Liver (tissue), 9 donors: Measurements from ENCODE around the gene CNPY4. TPM values are rescaled to one million over a fixed set of nuclear protein-coding genes. Genes with fewer than 3 reads are reported as not detected.

Experiments used
- DNase-seq: peaks from one replicate; pipeline ENCODE4 v3.0.0-alpha.2; 2017; ENCODE audit warnings: low spot score
- H3K27ac ChIP-seq, 2 donors: one replicate each; pipeline ENCODE4 v1.7.0; 2013; ENCODE audit warnings: inconsistent platforms in 2 of 2, low read length in 2 of 2, control low read depth in 1 of 2, low read depth in 1 of 2, mild to moderate bottlenecking in 1 of 2
- H3K27me3 ChIP-seq, 4 donors: one replicate each; pipeline versions ENCODE4 v1.6.1 to v1.7.0; 2013; ENCODE audit warnings: low read length in 3 of 4, inconsistent platforms in 1 of 4, mild to moderate bottlenecking in 1 of 4, moderate library complexity in 1 of 4; ENCODE audit not compliant: control insufficient read depth in 4 of 4, insufficient read depth in 4 of 4
- H3K36me3 ChIP-seq, 4 donors: one replicate each; pipeline versions ENCODE4 v1.6.1 to v1.7.0; 2013; ENCODE audit warnings: low read length in 3 of 4, mild to moderate bottlenecking in 3 of 4, low read depth in 1 of 4, moderate library complexity in 1 of 4; ENCODE audit not compliant: control insufficient read depth in 4 of 4, insufficient read depth in 3 of 4
- H3K4me1 ChIP-seq, 4 donors: one replicate each; pipeline versions ENCODE4 v1.6.1 to v1.7.0; 2013; ENCODE audit warnings: low read length in 3 of 4, mild to moderate bottlenecking in 3 of 4, moderate library complexity in 1 of 4; ENCODE audit not compliant: control insufficient read depth in 4 of 4, insufficient read depth in 4 of 4
- H3K4me3 ChIP-seq, 3 donors: one replicate each; pipeline versions ENCODE4 v1.6.1 to v1.7.0; 2013; ENCODE audit warnings: low read length in 3 of 3, control low read depth in 1 of 3, low read depth in 1 of 3, mild to moderate bottlenecking in 1 of 3
- H3K9ac ChIP-seq, 2 donors: one replicate each; pipeline ENCODE4 v1.7.0; 2013; ENCODE audit warnings: low read length in 2 of 2, mild to moderate bottlenecking in 2 of 2, moderate library complexity in 2 of 2, control low read depth in 1 of 2, low read depth in 1 of 2
- H3K9me3 ChIP-seq, 4 donors: one replicate each; pipeline versions ENCODE4 v1.6.1 to v1.7.0; 2013; ENCODE audit warnings: low read length in 3 of 4; ENCODE audit not compliant: control insufficient read depth in 4 of 4
- EGR1 ChIP-seq, 2 donors: IDR thresholded peaks; 2 replicates each; pipeline ENCODE4 v1.6.1; 2016 to 2018; ENCODE audit warnings: antibody characterized with exemption in 2 of 2, low read depth in 2 of 2
- FOXA1 ChIP-seq: IDR thresholded peaks from 2 replicates; pipeline ENCODE4 v1.6.1; 2016; ENCODE audit warnings: antibody characterized with exemption
- FOXA2 ChIP-seq: IDR thresholded peaks from 2 replicates; pipeline ENCODE4 v1.6.1; 2016; ENCODE audit warnings: antibody characterized with exemption
- GABPA ChIP-seq, 2 donors: IDR thresholded peaks in 1 of 2; conservative IDR thresholded peaks in 1 of 2; 2 replicates each; pipeline ENCODE4 v1.6.1; 2016; ENCODE audit warnings: antibody characterized with exemption in 2 of 2, mild to moderate bottlenecking in 1 of 2, moderate library complexity in 1 of 2
- HNF4A ChIP-seq, 2 donors: conservative IDR thresholded peaks; 2 replicates each; pipeline ENCODE4 v1.6.1; 2016; ENCODE audit warnings: antibody characterized with exemption in 2 of 2, mild to moderate bottlenecking in 2 of 2
- HNF4G ChIP-seq: IDR thresholded peaks from 2 replicates; pipeline ENCODE4 v1.6.1; 2016; ENCODE audit warnings: antibody characterized with exemption
- JUND ChIP-seq, 2 donors: IDR thresholded peaks; 2 replicates each; pipeline ENCODE4 v1.6.1; 2016; ENCODE audit warnings: antibody characterized with exemption in 2 of 2
- NR2F2 ChIP-seq: IDR thresholded peaks from 2 replicates; pipeline ENCODE4 v1.6.1; 2016; ENCODE audit warnings: antibody characterized with exemption
- RAD21 ChIP-seq, 2 donors: IDR thresholded peaks; 2 replicates each; pipeline ENCODE4 v1.6.1; 2016; ENCODE audit warnings: antibody characterized with exemption in 2 of 2, mild to moderate bottlenecking in 2 of 2
- TAF1 ChIP-seq: conservative IDR thresholded peaks from 2 replicates; pipeline ENCODE4 v1.6.1; 2016; ENCODE audit warnings: antibody characterized with exemption, mild to moderate bottlenecking
- YY1 ChIP-seq: IDR thresholded peaks from 2 replicates; pipeline ENCODE4 v1.6.1; 2016; ENCODE audit warnings: antibody characterized with exemption, mild to moderate bottlenecking
- polyA plus RNA-seq, 2 donors: library from polyadenylated mRNA; stranded (reverse) in 1 of 2; unstranded in 1 of 2; fragments of 200-250 nt in 1 of 2; fragments of >200 nt in 1 of 2; fragmentation: Nextera tagmentation in 1 of 2; extraction: Ambion mirVana in 1 of 2; gene quantifications; one replicate each; pipeline versions ENCODE4 v1.2.1 to v1.2.3, GENCODE V29; 2013 to 2015
- total RNA-seq, 2 donors: library from RNA; depleted of rRNA; stranded (reverse); fragments of >200 nt; gene quantifications; one replicate each; pipeline ENCODE4 v1.2.3, GENCODE V29; 2014
- TF ChIP-seq, protein P1 (sequence below): IDR thresholded peaks from 2 replicates; pipeline ENCODE4 v1.6.1; 2016; ENCODE audit warnings: antibody characterized with exemption, mild to moderate bottlenecking
- TF ChIP-seq, protein P2 (sequence below): fragments of 150-350 bp; IDR thresholded peaks from 2 replicates; pipeline ENCODE4 v1.5.1; 2017; ENCODE audit warnings: improper control_type of control experiment, low read depth, low read length; ENCODE audit not compliant: missing input control
- TF ChIP-seq, protein P3 (sequence below): IDR thresholded peaks from 2 replicates; pipeline ENCODE4 v1.6.1; 2016; ENCODE audit warnings: antibody characterized with exemption
- TF ChIP-seq, protein P4 (sequence below): IDR thresholded peaks from 2 replicates; pipeline ENCODE4 v1.6.1; 2016; ENCODE audit warnings: antibody characterized with exemption
- TF ChIP-seq, protein P5 (sequence below): IDR thresholded peaks from 2 replicates; pipeline ENCODE4 v1.6.1; 2016; ENCODE audit warnings: antibody characterized with exemption
- donor health status: healthy.
- donor health status: healthy.
- donor health status: healthy.
- donor health status: healthy.
- donor health status: healthy.

CNPY4 gene
- total and polyA plus RNA-seq, 4 donors: 1.9 to 11.9 (median 3.8) TPM

DNA sequence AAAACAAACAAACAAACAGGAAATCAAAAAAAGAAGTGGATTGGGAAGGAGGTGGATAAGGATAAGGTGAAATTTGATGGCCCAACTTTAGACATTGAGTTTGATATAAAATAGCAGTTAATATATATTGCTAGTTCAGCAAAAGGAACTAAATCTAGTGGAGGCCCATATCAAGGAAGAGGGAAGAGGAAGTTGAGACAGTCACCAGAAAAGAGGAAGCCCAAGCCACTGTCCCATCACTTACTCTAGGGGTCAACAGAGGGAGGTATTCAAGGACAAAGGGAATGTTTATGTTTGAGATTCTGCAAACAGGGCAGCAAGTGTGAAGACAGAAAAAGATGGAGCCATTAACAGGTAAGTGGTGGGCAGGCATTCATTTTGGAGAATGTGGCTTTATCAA, 33.0 kb downstream of the CNPY4 start:
- Histone ChIP-seq H3K9me3 (no peaks in the 10 kb centered on the region), H3K4me3 (no peak overlapping the region), H3K27me3 (no peaks in the 10 kb centered on the region), H3K27ac (no peak overlapping the region), H3K36me3 (peaks cover 2 to 30% (median 11%) of the 10 kb centered on the region in 4 donors), H3K9ac (no peak overlapping the region), H3K4me1 (peaks cover 6 to 20% (median 12%) of the 10 kb centered on the region in 4 donors)
- no peak for DNase-seq
- TF ChIP-seq HNF4A (conservative IDR thresholded peaks at IDR 0.05) (no peak), NR2F2 (no peak), HNF4G (no peak), GABPA (IDR thresholded peaks at IDR 0.05 in 1 of 2, conservative IDR thresholded peaks at IDR 0.05 in 1 of 2) (no peak), FOXA1 (no peak), RAD21 (IDR thresholded peaks at IDR 0.05) (no peak), FOXA2 (no peak), JUND (IDR thresholded peaks at IDR 0.05) (no peak), EGR1 (IDR thresholded peaks at IDR 0.05; ENCODE audit: low read depth in 2 of 2) (no peak), YY1 (no peak), TAF1 (no peak)
- TF ChIP-seq, protein P1, sequence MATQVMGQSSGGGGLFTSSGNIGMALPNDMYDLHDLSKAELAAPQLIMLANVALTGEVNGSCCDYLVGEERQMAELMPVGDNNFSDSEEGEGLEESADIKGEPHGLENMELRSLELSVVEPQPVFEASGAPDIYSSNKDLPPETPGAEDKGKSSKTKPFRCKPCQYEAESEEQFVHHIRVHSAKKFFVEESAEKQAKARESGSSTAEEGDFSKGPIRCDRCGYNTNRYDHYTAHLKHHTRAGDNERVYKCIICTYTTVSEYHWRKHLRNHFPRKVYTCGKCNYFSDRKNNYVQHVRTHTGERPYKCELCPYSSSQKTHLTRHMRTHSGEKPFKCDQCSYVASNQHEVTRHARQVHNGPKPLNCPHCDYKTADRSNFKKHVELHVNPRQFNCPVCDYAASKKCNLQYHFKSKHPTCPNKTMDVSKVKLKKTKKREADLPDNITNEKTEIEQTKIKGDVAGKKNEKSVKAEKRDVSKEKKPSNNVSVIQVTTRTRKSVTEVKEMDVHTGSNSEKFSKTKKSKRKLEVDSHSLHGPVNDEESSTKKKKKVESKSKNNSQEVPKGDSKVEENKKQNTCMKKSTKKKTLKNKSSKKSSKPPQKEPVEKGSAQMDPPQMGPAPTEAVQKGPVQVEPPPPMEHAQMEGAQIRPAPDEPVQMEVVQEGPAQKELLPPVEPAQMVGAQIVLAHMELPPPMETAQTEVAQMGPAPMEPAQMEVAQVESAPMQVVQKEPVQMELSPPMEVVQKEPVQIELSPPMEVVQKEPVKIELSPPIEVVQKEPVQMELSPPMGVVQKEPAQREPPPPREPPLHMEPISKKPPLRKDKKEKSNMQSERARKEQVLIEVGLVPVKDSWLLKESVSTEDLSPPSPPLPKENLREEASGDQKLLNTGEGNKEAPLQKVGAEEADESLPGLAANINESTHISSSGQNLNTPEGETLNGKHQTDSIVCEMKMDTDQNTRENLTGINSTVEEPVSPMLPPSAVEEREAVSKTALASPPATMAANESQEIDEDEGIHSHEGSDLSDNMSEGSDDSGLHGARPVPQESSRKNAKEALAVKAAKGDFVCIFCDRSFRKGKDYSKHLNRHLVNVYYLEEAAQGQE: no peak
- TF ChIP-seq, protein P2, sequence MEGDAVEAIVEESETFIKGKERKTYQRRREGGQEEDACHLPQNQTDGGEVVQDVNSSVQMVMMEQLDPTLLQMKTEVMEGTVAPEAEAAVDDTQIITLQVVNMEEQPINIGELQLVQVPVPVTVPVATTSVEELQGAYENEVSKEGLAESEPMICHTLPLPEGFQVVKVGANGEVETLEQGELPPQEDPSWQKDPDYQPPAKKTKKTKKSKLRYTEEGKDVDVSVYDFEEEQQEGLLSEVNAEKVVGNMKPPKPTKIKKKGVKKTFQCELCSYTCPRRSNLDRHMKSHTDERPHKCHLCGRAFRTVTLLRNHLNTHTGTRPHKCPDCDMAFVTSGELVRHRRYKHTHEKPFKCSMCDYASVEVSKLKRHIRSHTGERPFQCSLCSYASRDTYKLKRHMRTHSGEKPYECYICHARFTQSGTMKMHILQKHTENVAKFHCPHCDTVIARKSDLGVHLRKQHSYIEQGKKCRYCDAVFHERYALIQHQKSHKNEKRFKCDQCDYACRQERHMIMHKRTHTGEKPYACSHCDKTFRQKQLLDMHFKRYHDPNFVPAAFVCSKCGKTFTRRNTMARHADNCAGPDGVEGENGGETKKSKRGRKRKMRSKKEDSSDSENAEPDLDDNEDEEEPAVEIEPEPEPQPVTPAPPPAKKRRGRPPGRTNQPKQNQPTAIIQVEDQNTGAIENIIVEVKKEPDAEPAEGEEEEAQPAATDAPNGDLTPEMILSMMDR: no peak
- TF ChIP-seq, protein P3, sequence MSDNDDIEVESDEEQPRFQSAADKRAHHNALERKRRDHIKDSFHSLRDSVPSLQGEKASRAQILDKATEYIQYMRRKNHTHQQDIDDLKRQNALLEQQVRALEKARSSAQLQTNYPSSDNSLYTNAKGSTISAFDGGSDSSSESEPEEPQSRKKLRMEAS: no peak
- TF ChIP-seq, protein P4, sequence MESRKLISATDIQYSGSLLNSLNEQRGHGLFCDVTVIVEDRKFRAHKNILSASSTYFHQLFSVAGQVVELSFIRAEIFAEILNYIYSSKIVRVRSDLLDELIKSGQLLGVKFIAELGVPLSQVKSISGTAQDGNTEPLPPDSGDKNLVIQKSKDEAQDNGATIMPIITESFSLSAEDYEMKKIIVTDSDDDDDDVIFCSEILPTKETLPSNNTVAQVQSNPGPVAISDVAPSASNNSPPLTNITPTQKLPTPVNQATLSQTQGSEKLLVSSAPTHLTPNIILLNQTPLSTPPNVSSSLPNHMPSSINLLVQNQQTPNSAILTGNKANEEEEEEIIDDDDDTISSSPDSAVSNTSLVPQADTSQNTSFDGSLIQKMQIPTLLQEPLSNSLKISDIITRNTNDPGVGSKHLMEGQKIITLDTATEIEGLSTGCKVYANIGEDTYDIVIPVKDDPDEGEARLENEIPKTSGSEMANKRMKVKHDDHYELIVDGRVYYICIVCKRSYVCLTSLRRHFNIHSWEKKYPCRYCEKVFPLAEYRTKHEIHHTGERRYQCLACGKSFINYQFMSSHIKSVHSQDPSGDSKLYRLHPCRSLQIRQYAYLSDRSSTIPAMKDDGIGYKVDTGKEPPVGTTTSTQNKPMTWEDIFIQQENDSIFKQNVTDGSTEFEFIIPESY: no peak
- TF ChIP-seq, protein P5, sequence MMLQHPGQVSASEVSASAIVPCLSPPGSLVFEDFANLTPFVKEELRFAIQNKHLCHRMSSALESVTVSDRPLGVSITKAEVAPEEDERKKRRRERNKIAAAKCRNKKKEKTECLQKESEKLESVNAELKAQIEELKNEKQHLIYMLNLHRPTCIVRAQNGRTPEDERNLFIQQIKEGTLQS: no peak
